GM19099 (cell line): Measurements from ENCODE around the gene ATRIP.

Source experiments
- POLR2A ChIP-seq: IDR thresholded peaks from 3 replicates; pipeline ENCODE4 v1.6.1; 2011; ENCODE audit warnings: low read depth; ENCODE audit not compliant: insufficient read length; ENCODE audit errors: extremely low read depth

Gene ATRIP

DNA sequence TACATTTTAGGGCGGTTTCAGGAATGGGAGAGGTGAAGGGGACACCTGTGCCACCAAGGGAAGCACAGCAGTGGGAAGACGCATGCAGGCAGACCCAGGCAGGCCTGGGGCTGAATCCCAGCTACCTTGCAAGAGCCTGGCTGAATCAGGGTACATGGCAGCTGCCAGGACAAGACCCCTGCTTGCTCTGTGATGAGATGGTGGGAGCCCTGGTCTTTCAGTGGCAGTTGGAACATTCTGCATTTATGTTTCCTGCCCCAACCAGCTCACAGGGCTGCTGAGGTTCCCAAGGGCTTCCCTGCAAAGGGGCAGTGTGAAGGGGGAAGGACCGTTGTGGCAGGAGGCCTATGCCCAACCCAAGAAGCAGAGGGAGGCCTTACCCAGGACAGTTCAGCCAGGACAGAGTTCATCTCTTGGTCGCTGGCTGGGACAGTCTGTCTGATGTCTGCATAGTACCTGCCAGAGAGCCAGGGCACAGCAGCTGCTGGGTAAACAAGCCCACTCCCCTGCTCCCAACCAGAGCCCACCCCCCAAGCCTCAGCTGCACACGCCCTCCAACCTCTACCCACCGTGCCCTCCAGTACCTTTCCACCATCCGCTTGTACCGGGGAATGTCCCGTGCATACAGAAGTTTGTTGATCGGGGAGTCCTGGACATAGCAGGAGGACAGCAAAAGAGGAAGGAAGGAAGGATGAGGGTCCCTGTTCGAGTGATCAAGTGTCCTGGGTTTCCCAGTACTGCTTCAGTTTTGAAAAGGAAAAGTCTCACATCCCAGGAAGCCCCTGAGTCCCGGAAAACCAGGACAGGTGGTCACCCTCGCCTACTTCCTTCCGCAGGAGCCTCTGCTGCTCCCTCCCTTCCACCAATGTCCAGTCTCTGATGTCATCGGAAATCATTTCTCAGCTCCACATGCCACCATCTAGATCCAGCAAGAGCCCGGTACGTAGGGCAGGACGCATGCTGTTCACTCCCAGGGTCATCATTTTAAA is 39.8 kb upstream of the ATRIP start:
- TF ChIP-seq POLR2A: no peak

DNA sequence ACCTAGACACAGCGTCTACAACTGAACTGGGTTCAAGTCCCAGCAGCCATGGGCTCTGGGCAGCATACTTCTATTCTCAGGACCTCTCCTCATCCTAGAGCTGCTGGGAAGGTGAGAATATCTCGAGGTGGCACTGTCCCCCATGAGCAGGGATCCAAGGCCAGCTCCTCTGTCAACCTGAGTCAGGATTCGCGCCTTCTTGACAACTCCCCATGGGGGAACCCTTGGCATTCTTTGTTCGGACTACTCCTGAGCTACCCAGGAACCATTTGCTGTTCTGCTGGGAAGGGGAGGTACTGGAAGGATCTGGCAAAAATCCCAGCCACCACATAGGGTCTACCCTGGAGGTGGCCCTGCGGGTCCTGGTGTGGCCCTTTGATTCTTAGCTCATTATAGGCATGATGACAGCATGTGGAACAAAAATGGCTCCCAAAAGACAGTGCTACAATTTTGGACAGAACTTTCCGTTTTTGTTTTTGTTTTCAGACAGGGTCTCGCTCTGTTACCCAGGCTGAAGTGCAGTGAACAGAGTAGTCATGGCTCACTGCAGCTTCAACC is 38.9 kb upstream of the ATRIP start:
- no peak for TF ChIP-seq POLR2A

DNA sequence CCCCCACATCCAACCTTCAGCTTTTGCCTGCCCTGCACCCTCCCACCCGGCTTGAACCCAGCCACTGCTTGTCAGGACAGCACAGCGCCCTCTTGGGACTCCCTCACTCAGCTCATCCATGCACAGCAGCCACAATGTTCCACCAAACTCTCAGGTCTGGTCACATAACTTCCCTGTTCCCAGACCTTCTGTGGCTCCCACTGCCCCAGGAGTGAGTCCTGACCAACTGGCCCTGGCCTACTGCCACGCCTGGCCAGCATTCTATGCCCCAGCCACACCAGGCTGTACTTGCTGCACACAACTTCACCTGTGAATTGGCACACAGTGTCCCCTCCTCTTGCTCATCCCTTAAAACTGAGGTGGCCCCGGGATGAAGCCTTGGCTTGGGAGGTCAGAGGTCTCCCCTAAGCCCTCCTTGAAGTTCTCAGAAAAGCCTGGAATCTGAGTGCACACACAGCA is 37.7 kb upstream of the ATRIP start:
- TF ChIP-seq POLR2A: no peak

DNA sequence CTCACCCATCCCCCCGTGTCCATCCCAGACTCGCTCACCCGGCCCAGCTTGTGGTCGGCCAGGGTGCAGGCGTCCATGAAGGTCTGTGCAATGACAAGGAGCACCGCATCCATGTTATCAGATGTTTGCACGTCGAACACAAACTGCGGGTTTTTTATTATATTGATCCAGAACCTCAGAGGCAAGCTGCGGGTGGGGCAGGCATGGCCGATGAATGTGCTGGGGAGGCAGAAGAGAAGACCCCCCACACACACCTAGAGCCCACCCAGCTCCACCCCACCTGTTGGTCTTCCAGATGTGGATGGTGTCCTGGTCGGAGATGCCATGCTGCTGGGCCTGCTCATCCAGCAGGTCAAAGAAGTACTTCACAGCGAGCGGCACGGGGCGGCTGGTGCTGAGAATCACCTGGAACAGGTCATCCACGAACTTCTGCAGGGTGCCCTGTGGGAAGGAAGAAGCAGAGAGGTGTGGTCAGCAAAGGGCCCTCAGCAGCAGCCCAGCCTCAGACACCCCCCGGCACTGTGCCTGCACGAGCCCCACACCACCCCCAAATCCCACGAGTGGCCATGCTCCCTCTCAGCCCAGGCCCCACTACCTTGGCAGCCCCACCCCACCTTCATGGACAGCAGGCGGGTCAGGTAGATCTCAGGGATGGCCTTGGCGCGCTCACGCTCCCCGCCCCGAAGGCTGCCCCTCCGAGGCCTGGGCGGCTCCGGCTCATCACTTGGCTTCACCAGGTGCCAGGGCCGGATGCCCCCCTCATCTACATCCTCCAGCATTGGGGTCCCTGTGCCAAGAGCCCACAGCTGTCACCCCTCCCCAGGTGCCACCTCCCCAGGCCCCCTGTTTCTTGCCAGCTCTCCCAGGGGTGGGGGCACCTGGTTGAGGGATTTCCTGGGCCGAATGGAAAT is 37.0 kb upstream of the ATRIP start:
- TF ChIP-seq POLR2A: no peak

DNA sequence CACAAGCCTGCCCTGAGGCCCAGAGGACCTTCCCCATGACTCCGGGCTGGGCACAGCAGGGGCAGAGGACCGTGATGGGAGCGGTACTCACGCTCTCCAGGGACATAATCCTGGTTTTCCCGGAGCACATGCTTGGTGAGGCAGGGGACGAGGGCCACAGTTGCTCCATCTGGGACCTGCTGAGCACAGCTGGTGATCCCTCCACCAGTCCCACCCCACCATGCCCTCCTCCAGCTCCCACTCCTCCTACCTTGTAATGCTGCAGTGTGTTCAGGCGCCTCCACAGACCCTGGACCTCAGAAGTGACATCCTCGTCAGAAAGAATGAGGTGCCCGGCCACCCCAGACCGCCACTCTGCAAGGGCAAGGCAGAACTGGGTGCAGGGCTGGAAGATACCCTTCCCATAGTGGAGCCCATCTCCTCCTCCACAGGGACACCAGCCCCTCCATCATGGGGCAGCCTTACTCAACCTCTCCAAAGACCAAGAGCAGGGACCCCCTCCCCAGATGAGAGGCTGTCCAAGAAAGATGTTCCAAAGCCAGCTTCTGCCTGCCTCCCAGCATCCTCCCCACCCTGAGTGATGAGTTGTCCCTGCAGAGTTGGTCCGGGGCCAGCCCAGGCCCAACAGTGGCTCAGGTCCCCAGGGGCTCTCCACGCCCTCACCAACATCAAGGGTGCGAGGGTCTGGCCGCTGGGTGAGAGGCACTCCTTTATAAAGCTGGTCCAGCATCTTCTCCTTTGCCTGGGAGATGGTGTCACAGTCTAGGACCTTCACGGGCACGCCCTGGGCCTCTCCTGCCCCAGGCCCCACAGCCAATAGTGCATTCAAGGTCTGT is 36.1 kb upstream of the ATRIP start:
- TF ChIP-seq POLR2A: no peak

DNA sequence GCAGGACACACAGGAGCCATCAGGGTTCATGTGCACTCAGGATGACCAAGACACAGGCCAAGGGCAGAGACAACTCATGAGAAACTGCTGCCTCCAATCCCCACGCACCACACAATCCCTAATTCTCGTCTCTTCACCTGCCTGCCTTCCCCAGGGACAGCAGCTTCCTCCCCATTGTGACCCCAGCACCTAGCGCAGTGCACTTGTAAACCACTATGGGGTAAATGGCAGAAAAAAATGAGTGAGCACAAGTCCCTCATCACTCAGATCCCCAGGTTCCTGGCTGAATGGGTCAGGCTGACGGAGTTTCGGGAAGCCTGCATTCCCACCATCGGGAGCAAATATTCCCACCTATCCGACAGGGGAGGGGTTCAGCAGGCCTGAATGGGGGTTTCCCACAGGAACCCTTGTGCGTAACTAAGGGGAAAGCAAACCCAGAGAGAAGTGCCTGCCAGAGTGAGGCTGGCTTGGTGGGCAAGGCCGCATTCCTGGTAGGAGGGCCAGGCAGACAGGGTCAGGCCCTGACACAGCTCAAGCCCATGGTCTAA is 35.4 kb upstream of the ATRIP start:
- TF ChIP-seq POLR2A: no peak

DNA sequence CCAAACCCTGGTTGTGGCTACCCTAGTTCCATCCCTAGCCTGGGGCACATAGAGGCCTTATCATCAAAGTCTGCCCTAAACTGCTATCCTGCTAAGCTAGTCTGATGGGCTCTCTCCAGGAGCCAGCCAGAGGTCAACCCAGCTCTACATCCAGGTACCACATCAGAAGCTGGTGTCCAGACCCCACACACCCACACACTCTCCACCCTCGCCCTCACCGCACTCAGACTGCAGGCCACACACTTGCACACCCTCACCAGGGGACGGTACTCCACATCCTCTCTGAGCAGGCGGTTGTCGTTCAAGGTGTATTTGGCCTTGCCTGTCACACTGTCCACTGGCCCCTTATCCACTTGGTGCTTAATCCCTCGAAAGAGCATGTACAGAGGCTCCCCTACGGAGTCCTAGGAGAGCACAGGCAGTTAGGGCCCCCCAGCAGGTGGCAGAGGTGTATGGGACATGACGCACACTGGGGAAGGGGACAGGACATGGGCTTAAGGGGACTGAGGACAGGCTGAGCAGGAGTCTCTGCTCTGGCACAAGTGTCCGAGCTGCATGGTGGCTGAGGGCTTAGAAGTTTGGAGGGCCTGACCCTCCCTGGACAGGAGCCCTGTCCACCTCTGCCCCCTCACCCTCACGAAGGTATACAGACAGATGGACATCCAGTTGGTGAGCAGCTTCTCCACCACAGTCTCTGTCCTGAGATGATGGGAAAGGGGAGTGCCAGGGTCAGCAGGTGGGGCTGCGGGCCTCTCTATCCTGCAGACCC is 34.7 kb upstream of the ATRIP start:
- TF ChIP-seq POLR2A: no peak

DNA sequence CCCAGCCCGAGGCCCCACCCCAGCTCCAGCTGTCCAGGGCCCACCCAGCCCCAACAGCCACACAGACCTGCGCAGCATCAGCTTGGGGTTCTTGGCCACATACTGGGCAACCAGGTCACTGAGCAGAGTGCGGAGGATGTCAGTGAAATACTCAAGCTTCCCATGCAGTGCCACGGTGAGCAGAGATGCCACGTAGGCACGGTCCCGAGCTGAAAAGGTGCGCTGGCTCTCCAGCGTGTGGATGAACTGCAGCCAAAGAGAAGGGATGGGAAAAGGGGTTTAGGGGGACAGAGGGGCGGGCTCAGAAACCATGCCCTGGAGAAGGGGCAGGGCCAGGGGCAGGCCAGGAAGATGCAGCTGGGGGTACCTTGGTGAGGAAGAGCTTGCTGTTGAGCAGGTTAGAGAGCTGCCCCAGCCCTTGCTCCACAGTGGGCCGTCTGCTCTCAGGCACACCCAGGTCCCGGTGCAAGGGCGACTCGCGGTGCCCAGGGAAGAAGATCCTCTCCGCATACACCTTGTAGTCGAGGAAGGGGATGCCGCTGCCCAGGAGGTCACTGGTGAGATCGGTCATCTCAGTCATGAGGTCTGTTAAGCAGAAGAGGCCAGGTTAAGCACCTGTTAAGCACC is 34.0 kb upstream of the ATRIP start:
- TF ChIP-seq POLR2A: no peak

GRCh38 chr3:48413086-48413485 is 33.5 kb upstream of the ATRIP start:
- TF ChIP-seq POLR2A: no peak

DNA sequence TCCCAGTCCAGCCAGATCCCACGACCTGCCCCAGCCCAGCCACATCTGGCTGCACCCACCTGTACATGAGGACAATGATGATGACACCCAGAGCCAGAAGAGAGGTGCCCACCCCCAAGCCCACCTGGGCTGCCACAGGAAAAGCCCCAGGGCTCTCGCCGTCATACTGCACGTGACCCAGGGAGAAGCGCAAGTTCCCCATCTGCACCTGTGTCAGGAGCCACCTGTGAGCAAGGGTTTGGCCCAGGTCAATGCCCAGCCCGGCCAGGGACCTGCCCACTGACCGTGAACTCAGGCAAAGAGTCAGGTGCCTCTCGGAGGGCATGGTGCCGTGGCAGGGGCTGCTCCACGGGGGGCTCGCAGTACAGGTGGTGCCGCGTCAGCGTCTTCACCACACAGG is 32.9 kb upstream of the ATRIP start:
- no peak for TF ChIP-seq POLR2A

GRCh38 chr3:48414376-48415250 is 31.9 kb upstream of the ATRIP start:
- no peak for TF ChIP-seq POLR2A
